SKM-1 (cell line): ENCODE results near the gene CDC20.

Experiments
- DNase-seq: peaks from one replicate; lab custom pipeline; 2025; ENCODE audit not compliant: unreplicated experiment; lab: John Stamatoyannopoulos, UW

Gene CDC20

GRCh38 chr1:43327549-43328292 lies 31.1 kb upstream of the CDC20 start:
- no peak for DNase-seq

- DNase-seq = peak; percentile 31
Observed at GRCh38 chr1:43329995-43330751, 28.6 kb upstream of the CDC20 start.

DNA sequence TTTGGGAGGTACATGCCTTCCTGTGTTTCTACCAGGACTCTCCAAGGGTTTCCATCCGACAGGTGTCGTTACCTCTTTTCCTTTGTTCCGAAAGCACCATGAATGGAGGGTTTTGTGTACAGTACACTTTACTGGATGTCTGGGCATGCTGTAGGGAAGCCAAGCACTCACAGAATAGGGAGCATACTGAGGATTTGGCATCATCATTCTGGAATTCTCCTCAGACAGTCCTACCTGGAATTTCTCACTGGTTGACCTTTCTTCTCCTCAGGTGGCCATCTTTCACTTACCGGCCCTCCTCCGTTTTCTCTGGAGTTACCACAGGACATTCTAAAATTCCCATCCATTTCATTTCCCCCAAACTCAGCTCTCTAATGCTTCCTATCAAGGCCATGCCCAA lies 27.1 kb upstream of the CDC20 start:
- DNase-seq = no peak

GRCh38 chr1:43334453-43335205 lies 24.2 kb upstream of the CDC20 start:
- DNase-seq = no peak

- no peak for DNase-seq
Observed at GRCh38 chr1:43337588-43337987, 21.2 kb upstream of the CDC20 start, which contains the start of gene MPL. MPL (plus strand) TSS chr1:43337818; CDS start chr1:43337849, 31 bp downstream.

DNA sequence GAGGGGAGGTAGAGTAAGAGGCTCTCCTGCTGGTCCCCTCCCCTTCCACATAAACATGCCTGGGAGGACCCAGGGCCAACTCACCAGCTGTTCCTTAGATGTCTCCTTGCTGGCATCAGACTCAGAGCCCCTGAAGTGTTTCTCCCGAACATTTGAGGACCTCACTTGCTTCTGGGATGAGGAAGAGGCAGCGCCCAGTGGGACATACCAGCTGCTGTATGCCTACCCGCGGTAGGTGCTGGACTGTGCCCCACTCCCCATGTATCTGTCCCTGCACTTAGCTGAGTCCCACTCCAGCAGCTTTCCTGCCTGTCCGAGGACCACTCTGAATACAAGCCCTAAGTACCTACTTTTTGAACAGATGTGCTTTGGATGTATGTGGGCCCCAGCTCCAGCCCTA lies 20.8 kb upstream of the CDC20 start:
- DNase-seq = no peak

DNA sequence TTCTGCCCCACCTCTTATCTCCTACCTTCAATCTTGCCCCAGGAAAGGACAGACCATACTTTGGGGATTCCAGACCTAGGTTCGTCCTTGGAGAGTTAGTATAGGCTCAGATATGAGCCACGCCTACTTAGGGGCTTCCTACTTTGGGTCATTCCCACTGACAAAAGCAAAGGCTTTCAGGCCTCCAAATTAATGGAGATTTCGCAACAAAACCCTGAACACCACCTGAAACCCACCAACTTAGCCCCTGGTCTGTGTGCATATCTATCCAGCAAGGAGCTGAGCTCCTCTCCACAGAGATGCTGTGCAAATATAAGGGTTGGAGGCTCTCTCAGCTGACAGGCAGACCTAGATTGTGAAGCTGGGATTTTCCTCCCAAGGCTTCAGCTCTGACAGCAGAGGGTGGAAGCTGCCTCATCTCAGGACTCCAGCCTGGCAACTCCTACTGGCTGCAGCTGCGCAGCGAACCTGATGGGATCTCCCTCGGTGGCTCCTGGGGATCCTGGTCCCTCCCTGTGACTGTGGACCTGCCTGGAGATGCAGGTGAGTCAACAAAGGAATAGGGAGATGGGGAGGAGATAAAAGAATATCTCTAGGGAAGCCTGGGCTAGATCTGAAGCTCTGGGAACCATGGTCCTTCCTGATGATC lies 19.1 kb upstream of the CDC20 start:
- no peak for DNase-seq

GRCh38 chr1:43340559-43340958 lies 18.2 kb upstream of the CDC20 start:
- DNase-seq = no peak

DNA sequence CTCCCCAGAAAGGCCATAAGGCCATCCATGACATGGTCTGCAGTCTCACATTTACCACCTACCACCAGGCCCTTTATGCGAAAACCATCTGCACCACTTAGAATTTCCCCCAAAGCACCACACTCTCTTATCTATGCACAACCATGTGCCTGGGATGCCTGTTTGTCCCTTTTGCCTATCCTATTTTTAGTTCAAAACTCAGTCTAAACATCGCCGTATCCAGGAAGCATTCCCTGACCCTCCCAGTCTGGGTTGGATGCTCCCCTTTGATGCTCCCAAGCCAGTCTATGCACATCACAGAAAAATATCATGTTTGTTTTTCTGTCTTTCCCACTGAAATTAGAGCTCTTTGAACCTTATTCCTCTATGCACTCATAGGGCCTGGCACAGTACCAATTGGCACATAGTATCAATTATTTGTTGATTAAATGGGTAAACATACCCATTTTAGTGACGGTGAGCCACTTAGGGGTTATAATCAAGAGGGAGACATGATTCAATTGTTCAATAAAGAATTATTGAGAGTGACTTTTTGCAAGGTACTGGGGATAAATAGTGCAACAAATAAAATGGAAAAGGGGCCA lies 14.4 kb upstream of the CDC20 start:
- DNase-seq = no peak

DNA sequence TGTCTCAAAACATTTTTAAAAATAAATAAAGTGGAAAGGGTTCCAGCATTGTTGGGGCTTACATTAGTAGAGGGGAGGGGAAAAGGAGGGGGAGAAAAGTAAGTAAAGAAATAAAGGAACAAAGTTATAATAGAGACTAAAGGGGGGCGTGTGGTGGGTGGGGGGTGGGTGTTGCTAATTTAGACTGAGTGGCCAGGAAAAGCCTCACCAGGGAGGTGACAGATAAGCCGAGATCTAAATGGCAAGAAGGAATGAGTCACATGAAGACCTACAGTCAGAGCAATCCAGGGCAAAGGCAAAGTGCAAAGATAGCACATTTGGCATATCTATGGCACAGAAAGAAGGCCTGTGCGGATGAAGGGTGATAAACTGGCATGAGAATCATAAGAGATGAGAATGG lies 13.7 kb upstream of the CDC20 start:
- DNase-seq = no peak

- DNase-seq = no peak
Observed at GRCh38 chr1:43346636-43347035, 12.1 kb upstream of the CDC20 start.

DNA sequence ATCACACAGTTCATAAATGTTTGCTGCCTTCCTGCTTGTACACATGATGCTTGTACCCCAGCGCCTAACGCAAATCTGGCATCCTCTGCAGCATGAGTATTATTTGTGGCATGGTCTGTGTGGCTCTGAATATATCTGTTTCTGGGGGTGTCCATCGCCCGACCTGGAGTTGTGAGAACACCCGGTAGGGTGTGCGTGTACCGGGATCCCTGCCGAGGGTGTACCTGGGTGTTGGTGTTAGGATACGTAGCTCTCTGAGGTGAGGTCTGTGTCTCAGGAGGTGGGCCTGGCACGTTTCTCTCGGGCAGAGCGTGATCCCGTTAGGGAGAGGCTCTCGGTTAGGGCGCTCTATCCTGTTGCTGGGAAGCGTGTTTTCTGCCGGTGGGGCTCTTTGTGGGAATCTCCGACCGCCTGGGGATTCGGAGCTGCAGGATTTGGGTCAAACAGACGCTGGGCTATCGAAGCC lies 10.4 kb upstream of the CDC20 start:
- DNase-seq = no peak

GRCh38 chr1:43348809-43349593 lies 9.8 kb upstream of the CDC20 start:
- no peak for DNase-seq

- DNase-seq = peak; percentile 80
Observed at GRCh38 chr1:43349594-43350306, 9.0 kb upstream of the CDC20 start.

GRCh38 chr1:43350976-43351375 lies 7.8 kb upstream of the CDC20 start:
- DNase-seq = no peak

GRCh38 chr1:43351421-43352350 lies 7.1 kb upstream of the CDC20 start:
- DNase-seq = no peak

DNA sequence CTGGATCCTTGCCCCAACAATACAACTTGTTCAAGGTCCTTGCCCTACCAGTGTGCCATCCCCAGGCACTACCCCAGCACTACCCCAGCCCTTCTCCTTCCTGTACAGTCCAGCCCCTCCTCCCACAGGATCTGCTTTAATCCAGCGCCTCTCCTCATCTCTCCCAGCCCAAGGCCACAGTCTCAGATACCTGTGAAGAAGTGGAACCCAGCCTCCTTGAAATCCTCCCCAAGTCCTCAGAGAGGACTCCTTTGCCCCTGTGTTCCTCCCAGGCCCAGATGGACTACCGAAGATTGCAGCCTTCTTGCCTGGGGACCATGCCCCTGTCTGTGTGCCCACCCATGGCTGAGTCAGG lies 6.5 kb upstream of the CDC20 start:
- no peak for DNase-seq

- peak; percentile 12 for DNase-seq
Observed at GRCh38 chr1:43352881-43353280, 5.9 kb upstream of the CDC20 start.
